NCI-H146 treated with DMSO at 0.1 percent for 48 hours (cell line): Measurements from ENCODE around the gene CCDC92.
"Not testable (repeated sequence)": the region's sequence is repeated elsewhere in the genome, so short reads cannot be mapped to it uniquely, and the experiment has no call there.

ENCODE experiments used
- DNase-seq: peaks from one replicate; lab custom pipeline; 2025; ENCODE audit not compliant: unreplicated experiment; lab: John Stamatoyannopoulos, UW

The CCDC92 gene

GRCh38 chr12:123911672-123912409, 60.8 kb downstream of the CCDC92 start:
- not testable (repeated sequence) for DNase-seq

DNA sequence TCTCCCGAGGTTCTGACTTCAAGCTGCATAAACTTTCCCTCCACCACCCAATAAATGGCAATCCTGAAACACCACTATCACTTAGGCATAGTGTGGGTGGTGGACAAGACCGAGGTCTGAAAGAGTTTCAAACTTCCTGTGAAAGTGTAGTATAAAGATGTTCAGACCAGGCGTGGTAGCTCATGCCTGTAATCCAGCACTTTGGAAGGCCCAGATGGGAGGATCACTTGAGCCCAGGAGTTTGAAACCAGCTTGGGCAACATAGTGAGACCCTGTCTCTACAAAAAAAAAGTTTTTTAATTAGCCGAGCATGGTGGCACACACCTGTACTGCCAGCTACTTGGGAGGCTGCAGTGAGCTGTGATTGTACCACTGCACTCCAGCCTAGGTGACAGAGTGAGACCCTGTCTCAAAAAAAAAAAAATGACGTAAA, 61.9 kb downstream of the CCDC92 start:
- no peak for DNase-seq

GRCh38 chr12:123910057-123910456, 62.6 kb downstream of the CCDC92 start:
- DNase-seq, result no peak

GRCh38 chr12:123908884-123909725, 63.5 kb downstream of the CCDC92 start:
- DNase-seq, result no peak

- DNase-seq, result no peak
These were observed 64.7 kb downstream of the CCDC92 start for GRCh38 chr12:123907726-123908476.

- DNase-seq, result no peak
These were observed 65.8 kb downstream of the CCDC92 start for GRCh38 chr12:123906711-123907420.

DNA sequence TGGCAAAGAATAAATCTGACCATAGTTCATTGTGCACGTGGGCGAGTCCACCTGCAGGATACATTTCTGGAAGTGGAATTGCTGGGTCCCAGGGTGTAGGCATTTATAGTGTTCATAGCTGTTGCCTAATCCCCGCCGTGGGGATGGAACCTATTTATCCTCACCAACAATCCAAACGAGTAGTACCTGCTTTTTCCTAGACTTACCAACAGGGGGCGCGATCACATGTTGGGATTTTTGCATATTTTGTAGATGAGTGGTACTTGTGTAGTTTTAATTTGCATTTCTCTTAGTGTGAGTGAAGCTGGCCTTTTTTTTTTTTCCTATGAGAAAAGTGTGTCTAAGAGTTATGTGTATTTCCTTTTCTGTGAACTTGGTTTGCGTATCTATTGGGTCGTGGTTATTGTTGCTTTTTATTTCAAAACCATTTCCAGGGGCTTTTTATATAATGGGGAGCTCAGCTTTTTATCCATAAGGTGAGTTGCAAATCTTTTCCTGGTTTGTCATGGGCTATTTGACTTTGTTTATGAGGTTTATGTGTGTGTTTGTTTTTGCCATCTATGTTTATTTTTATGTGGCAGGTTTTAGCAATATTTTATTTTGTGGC, 67.2 kb downstream of the CCDC92 start:
- DNase-seq, result peak; percentile 15

DNA sequence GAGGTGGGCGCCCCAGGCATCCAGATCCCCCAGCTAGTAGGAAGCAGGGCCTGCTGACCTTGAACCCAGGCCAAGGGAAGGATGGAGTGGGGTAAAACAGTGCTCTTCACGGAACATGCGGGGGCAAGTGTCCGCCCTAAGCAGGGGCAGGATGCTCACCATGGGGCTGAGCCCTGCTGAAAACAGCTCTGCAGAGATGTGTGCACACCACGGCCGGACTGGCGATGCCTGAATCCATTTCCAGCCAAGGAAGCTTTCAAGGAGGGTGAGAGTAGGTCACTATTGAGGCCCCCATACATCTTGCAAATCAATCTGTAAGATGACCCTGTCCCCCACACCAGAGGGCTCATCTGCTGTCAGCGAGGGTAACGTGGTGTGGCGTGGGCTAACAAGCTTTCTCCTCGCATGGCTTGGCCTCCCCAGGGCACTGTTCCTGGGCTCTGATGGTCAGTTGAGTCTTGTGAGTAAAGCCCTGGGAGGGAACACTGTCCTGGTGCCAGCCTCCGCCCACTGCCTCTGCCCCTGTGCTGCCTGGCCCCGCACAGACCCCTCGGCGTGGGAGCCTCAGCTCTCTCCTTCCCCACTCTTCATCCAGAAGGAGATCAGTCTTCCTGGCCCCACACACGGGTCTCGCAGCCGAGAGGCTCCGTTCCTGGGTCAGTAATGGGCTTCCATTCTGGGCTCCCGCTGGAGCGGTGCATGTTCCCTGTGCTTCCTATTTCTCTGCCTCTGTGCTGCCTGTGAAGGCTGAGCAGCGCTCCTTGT, 69.1 kb downstream of the CCDC92 start:
- DNase-seq, result no peak

DNA sequence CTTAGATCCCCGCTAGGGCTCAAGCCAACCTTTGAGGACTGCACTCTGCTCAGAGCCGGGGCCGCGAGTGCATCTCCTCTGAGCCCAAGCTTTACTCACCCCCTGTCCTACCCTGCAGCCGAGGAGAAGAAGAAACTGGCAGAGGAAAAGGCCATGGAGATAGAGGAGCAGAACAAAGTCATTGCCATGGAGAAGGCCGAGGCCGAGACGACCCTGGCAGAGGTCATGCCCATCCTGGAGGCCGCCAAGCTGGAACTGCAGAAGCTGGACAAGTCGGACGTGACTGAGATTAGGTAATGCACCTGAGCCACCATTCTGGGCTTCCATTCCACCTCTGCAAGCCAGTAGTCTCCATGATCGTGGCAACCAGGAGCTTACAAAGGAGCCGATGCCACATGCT, 69.8 kb downstream of the CCDC92 start:
- no peak for DNase-seq

- peak; percentile 32 for DNase-seq
These were observed 71.7 kb downstream of the CCDC92 start for GRCh38 chr12:123900871-123901376.

DNA sequence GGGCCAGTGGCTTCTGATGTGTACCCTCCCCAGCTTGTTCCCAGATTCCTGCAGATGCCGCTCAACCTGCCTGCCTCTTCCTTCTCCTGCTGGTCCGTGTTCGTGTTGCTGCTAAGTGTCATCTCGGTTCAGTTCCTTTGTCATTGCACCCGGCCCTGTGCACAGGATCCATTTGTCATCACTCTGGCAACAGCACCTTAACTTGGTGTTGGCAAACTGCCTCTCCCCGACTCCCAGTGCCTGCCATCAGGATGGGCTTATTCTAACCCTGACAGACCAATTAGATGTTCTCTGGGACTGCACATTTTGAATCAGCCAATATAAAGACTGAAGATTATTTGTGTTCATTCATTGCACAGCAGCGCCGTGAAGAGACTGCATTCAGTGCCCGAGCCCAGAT, 73.3 kb downstream of the CCDC92 start:
- no peak for DNase-seq

DNA sequence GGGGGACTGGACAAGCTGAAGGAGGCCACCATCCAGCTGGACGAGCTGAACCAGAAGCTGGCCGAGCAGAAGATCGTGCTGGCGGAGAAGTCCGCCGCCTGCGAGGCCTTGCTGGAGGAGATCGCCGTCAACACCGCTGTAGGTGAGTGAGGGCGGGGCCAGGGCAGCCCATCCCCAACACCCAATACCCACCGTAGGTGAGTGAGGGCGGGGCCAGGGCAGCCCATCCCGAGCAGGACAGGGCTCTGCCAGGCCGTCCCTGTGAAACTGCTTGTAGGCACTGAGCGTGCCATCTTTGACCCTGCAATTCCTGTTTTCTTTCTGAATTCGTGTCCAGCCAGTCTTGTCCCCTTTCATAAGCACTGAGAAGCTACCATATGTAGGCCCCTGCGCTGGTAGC, 74.0 kb downstream of the CCDC92 start:
- no peak for DNase-seq

DNA sequence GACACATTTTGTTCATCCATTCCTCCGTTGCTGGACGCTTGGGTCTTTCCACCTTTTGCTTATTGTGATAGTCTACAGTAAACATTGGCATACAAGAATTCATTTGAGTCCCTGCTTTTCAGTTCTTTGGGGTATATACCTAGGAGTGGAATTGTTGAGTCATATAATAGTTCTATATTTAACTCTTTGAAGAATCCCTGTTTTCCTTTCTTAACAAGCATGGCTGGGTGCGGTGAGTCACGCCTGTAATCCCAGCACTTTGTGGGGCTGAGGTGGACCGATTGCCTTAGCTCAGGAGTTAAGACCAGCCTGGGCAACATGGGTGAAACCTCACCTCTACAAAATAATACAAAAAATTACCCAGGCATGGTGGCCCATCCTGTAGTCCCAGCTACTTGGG, 75.4 kb downstream of the CCDC92 start:
- DNase-seq, result no peak

- no peak for DNase-seq
These were observed 75.9 kb downstream of the CCDC92 start for GRCh38 chr12:123896767-123897166.

- no peak for DNase-seq
These were observed 77.2 kb downstream of the CCDC92 start for GRCh38 chr12:123895451-123895850.

- DNase-seq, result no peak
These were observed 77.7 kb downstream of the CCDC92 start for GRCh38 chr12:123894823-123895345.

DNA sequence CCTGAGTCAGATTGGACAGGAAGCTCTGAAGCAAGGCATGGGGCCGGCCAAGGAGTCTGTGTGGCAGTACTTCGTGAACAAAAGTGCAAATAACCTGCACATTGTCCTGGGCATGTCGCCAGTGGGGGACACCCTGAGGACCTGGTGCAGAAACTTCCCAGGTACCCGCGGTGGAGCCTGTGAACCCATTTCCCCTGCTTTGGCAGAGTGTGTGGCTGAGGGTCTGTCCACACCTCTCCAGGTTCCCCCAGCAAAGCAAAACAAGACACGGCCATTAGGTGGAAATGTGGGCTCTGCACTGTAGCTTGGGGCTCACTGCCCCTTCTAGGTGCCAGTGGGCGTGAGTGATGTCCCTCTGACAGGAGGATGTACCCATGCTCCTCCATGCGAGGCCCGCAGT, 79.4 kb downstream of the CCDC92 start:
- DNase-seq, result no peak

GRCh38 chr12:123892853-123893252, 79.8 kb downstream of the CCDC92 start:
- DNase-seq, result no peak

DNA sequence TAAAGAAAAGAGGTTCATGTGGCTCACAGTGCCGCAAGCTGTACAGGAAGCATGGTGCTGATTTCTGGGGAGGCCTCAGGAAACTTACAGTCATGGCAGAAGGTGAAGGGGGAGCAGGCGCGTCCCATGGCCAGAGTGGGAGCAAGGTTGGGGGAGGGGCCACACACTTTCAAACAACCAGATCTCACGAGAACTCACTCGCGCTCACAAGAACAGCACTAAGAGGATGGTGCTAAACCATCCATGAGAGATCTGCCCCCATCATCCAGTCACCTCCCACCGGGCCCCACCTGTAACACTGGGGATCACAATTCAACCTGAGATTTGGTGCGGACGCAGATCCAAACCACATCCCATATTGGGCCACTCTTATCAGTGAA, 80.5 kb downstream of the CCDC92 start:
- no peak for DNase-seq
